GM21526 (cell line): ENCODE results near the gene SPSB4.

Source experiments
- ATAC-seq: cut with Tn5 transposase; IDR thresholded peaks from one replicate; pipeline ENCODE4 v1.9.1; 2021; ENCODE audit warnings: moderate library complexity; ENCODE audit not compliant: unreplicated experiment, low FRiP score

SPSB4 gene

GRCh38 chr3:141093397-141093796 is 42.2 kb downstream of the SPSB4 start:
- no peak for ATAC-seq

DNA sequence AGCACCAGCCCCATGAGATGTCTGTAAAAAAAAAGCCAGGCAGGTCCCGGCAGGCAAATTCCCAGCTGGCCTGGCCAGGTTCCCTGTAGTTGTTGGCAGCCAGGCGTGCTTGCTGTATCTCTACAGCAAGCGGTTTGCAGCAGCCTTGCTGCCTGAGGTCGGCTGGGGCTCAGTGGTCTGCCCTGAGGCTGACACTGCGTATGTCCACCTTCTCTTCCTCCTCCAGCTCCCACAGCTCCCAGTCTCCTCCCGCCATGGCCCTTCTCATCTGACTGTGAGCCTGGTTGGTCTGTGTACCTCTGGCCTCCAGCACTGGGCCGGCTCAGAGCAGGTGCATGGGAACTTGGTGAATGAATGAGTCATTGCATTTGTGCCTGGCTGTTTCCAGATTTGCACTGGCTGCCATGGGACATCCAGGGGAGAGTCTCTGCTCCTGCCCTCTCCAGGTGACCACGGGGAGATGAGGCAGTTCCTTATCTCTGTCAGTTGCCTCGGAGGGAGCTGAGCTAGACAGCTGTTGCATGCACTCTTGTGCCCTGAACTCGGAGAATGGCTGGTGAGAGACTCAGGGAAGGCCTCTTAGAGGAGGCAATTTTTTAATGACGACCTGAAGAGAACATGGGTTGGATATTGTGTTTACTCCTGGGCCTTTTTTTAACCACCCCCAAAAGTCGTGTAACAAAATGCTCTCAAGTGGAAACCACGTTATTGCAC is 43.0 kb downstream of the SPSB4 start:
- ATAC-seq, result no peak

GRCh38 chr3:141094790-141095545 is 43.8 kb downstream of the SPSB4 start:
- ATAC-seq, result no peak

GRCh38 chr3:141095546-141095937 is 44.4 kb downstream of the SPSB4 start:
- no peak for ATAC-seq

GRCh38 chr3:141096164-141096563 is 45.0 kb downstream of the SPSB4 start:
- no peak for ATAC-seq

DNA sequence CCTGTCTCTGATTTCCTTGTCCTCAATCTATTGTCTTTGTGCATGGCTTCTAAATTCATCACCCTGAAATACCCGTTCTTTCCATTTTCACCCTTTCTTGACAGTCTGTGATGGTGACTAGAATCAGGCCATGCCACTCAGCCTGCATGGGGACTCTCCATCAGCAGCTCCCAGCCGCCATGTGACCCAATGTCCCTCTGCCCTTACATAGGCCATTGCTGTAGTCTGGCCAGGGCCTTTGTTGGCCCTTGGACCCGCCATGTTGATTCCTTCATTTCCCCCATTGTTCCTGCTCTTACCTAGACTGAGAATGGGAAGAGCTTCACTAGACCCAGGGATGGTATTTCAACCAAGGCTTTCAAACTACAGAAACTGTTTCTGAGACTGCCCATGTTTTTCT is 45.8 kb downstream of the SPSB4 start:
- no peak for ATAC-seq

DNA sequence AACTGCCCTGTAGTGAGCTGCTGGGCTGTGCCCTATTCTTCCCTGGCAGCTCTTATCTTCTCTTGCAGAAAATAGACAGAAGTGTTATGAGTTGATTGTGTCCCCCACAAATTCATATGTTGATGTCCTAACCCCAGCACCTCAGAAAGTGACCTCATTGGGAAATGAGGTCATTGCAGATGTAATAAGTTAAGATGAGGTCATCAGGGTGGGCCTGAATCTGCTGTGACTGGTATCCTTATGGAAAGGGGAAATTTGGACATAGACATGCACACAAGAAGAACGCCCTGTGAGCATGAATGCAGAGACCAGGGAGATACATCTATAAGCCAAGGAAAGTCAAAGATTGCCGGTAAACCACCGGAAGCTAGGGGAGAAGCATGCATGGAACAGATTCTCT is 49.0 kb downstream of the SPSB4 start:
- ATAC-seq, result no peak

DNA sequence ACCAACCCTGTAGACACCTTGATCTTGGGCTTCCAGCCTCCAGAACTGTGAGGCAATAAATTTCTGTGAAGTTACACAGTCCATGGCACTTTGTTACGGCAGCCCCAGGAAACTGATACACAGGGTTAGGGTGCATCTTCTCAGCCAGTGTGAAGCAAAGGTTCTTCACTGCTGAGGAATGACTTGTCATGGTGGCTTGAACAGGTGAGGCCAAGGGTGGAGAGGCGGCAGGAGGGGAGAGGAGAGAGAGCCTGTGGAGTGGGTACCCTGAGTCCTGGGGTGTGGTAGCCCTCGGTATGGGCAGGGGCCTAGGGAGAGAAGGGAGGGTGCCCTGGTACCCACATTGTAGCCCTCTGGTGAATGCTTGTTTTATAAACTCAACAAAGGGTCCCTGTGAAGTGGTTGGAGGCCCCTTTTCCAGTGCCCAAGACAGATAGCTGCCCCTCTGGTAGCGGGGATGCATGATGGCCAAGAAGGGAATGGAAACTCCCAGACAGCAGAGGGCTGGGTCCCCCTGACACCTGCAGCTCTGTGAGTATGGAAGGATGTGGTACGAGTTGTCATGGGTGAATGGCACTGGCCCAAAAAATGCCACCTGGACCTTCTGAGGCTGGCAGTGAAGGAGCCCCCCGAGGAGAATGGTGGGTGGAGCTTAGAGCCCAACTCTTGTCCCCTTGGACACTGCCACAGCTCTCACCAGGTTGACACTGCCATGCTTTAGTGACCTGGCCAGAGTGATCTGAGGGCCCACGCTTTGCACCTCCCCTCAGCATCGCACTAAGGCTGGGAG is 49.6 kb downstream of the SPSB4 start:
- ATAC-seq, result no peak

- ATAC-seq, result no peak
These were observed 51.2 kb downstream of the SPSB4 start for GRCh38 chr3:141102372-141102771.

GRCh38 chr3:141103067-141103466 is 51.9 kb downstream of the SPSB4 start:
- ATAC-seq, result no peak

GRCh38 chr3:141103503-141103902 is 52.4 kb downstream of the SPSB4 start:
- ATAC-seq, result no peak

DNA sequence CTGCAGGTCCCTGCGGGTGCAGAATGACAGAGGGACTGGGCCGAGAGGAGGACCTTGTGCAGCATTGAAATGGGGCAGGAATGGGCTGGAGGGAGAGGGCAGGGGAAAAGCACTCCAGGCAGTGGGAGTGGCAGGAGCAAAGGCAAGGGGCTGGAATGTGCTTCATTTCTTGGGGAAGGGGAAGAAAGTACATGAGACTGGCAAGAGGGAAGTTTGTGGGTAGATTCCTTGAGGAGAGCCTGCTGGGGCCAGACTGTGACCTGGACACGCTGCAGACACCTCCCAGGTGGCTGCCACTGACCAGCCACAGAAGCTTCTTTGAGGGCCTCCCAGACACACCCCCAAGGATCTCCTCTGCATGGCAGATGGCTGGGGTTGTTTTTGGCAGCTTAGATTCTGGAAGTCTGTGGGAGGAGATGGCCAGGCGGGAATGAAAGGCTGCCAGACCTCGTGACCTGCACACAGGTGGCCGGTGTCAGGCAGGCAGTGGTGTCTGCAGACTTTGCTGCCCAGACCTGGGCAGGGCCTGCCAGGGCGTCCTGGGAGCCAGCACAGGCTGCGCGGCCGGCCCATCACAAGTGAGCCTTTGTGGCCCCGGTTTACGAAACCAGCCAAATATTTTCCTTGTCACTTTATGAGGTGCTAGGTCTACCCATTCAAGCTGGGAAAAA is 53.1 kb downstream of the SPSB4 start:
- ATAC-seq, result no peak

DNA sequence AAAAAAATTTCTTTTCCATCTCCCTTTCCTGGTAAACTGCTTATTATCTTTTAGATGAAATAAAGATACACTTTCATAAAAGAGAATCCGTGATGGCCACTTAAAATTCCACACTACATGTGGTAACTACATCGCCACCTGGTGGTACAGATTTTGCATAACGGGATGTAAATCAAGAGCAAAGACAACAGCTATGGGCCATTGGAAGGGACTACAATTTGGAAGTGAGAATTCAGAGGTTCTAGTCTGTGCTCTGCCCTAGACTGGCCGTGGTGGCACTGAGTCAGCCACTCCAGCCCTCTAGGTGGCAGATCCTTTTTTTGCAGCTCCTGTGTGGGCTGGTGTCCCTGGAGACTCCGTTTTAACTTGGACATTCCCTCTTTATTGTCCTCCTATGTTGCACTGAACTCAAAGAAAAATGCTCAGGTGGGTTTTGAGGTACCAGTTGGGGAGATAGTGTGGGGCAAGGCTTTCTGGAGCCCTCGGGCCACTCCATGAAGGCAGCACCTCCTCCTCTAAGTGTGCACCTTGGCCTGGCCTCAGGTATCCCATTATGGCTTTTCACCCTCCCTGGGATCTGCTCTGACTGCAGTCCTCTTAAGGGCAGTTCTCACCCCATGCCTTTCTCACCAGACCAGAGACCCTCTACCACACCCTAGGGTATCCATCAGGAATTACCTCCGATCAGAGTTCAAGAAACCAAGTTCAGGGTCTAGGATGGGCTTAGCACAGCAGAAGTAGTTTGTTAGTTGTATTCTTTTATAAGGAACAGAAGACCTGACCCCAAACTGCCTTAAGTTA is 54.9 kb downstream of the SPSB4 start:
- ATAC-seq, result no peak

DNA sequence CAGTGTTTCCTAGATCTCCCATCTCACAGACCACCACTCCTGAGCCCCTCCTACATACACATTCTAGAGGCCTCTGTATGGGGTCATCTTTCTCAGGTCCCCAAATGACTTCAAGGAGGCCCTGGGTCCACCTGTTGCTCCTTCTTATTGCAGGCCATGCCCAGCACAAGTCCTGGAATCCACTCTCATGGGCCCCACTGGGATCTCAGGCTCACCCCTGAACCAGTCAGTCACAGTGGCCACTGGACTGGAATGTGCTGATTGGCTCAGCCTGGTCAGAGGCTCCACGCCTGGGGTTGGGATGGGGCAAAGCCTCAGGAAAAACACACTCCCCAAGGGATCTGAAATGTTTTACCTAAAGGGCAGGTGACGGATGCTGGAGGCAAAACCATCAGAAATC is 55.7 kb downstream of the SPSB4 start:
- ATAC-seq, result no peak

GRCh38 chr3:141108039-141108438 is 56.9 kb downstream of the SPSB4 start:
- no peak for ATAC-seq

DNA sequence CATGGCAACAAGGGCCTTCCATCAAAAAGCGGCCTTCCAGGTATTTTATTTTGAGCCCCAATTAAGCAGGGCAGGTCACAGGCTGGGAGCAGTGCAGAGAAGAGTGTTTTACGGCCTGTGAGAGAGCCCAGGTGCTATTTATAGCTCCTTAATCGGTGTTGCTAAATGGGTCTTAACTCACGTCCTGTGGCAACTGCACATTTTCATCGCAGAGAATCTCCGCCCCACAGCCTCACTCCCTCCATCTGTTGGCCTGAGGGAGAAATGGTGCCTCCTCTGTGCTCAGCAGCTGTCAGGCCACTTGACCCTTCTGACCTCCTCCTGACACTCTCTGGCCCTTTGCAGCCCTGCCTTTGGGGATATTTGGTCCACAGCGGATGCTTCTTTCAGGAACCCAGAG is 58.6 kb downstream of the SPSB4 start:
- no peak for ATAC-seq

DNA sequence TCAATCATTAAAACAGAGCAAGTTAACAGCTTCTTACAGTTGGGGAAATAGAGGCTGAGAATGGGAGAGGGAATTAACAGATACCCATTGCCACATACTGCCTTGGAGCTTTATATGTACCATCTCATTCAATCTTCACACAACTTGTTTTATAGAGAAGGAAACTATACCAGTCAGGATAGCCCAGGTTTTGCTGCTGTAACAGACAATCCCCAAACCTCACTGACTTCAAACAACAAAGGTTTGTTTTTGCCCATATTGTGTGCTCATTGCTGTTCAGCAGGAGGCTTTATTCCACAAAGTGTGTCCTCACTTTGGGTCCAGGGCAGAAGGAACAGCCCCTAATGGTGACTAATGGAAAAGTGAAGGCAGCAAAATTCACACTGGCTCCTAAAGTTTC is 59.2 kb downstream of the SPSB4 start:
- no peak for ATAC-seq

DNA sequence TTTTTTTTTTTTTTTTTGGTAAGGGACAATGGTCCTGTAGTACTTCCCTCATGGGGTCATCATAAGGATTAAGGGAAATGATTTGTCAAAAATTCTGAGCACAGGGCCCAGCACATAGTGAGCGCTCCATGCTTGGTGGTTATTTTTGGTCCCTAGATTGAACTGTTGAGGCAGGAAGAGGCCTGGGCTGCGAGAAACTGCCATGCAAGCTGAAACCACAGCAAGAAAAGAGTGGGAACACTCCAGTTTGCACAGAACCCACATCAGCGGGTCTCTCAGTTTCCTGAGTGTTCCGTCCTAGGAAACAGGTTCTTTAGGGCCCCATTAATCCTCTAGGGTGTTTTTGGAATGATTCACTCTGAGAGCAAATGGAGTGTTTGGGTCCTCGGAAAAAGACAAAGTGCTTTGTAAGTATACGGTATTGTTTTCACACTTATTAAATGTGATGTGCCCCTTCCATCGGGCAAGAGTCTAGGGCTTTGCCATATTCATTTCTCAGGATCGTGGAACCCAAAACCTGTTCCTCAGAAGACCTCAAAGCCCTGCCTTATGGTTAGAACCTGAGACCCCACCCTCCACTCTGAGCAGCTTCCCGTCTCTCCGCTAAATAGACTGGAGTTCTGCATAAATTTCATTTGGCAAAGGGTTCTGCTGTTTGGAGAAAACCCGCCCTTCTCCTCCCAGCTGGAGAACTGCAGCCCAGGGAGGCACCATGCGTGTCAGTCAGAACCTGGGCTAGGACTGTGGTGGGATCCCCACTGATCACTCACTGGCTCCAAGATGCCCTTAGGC is 60.4 kb downstream of the SPSB4 start:
- no peak for ATAC-seq

DNA sequence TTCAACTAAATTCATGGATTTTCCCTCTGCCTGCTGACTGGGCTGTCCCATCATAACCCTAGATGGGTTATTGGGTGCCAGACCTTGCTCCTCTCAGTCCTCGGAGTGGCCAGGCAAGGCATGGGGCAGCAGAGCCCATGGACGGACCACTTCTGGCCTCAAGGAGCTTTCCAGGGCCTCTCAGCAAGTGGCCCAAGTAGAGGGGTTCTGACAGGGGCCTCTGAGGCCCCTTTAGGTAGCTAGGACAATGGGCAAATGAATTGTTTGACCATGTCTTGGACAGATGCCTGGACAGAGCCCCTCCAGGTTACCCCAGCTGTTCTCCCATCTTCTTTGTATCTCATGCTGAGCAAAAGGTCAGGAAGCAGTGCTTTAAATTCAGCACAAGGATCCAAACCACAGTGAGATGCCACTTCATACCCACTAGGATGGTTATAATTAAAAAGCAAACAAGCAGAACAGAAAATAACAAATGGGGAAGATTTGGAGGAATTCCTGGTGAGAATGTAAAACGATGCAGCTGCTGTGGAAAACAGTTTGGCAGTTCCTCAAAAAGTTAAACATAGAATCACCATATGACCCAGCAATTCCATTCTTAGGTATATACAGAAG is 61.6 kb downstream of the SPSB4 start:
- no peak for ATAC-seq
